GM10248 (cell line): ENCODE data around the gene ZNF76.

ENCODE experiments used
- CTCF ChIA-PET: fragments of 300-600 bp; sonication (Branson Sonifier 250); formaldehyde crosslinking; extraction: SDS; loops from one replicate; lab custom pipeline; 2021; ENCODE audit warnings: antibody characterized with exemption; lab: Yijun Ruan, JAX
- POLR2A ChIA-PET: fragments of 350-650 bp; sonication (Branson Sonifier 250); formaldehyde crosslinking; extraction: SDS; loops from one replicate; lab custom pipeline; 2020; ENCODE audit warnings: antibody characterized with exemption; lab: Yijun Ruan, JAX
- DNase-seq: peaks from one replicate; pipeline ENCODE4 v3.0.0; 2012; ENCODE audit errors: extremely low spot score
- TF ChIP-seq, protein P1 (sequence below): IDR thresholded peaks from 2 replicates; pipeline ENCODE4 v1.5.1; 2012; ENCODE audit warnings: mild to moderate bottlenecking, low read depth; ENCODE audit errors: extremely low read depth, missing control alignments, control extremely low read depth

Gene ZNF76

GRCh38 chr6:35216412-35216732 lies 43.2 kb upstream of the ZNF76 start:
- DNase-seq: no peak
- ChIA-PET POLR2A (no interaction called here), CTCF (interaction anchor here (1.0 to 3.4 kb wide), 3 partner anchors 11 to 77 kb away, joined by 5 to 23 read pairs (median 23); no protein-coding TSS in a partner anchor)
- TF ChIP-seq, protein P1, sequence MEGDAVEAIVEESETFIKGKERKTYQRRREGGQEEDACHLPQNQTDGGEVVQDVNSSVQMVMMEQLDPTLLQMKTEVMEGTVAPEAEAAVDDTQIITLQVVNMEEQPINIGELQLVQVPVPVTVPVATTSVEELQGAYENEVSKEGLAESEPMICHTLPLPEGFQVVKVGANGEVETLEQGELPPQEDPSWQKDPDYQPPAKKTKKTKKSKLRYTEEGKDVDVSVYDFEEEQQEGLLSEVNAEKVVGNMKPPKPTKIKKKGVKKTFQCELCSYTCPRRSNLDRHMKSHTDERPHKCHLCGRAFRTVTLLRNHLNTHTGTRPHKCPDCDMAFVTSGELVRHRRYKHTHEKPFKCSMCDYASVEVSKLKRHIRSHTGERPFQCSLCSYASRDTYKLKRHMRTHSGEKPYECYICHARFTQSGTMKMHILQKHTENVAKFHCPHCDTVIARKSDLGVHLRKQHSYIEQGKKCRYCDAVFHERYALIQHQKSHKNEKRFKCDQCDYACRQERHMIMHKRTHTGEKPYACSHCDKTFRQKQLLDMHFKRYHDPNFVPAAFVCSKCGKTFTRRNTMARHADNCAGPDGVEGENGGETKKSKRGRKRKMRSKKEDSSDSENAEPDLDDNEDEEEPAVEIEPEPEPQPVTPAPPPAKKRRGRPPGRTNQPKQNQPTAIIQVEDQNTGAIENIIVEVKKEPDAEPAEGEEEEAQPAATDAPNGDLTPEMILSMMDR: no peak

DNA sequence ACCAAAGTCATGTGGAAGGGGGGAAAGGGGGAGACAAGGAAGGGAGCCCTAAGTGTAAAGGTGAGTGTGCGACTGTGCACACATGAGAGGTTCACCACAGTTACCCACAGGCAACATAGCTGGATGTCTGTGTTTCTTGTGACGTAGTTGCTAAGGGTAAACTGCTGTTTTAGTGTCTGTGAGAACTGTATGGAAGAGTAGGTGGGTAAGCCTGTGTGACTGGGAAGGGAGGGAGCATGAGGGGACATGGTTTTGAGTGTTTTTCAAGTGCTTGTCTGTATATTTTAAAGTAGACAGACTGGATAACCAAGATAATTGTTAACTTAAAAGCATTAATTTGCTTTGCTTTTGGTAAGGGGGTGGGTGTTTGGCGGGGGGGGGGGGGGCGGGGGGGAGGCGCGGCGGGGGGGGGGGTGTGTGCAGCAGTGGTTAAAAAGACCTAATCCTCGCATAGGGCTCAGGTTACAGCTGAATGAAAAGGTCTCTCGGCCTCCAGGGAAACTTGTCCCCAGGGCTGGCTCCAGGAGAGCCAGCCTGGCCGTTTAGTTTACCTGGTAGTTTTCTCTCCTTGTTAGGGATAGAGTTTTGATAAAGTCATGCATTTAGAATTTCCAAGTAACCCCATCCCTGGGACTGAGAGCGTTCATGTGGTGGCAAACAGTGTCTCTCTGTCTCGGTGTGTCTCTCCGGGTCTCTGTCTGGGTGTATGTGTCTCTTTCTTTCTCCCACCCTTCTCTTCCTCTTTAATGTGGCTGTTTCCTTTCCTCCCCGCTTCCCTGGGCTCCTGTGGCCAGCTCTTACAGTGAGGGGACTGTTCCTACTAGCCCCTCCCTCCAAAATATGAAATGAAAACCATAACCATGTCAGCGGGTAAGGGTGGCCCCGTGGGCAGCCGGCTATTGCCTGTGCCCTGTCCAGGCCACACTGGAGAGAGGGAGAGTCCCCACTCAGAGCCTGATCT lies 42.4 kb upstream of the ZNF76 start:
- CTCF ChIA-PET: interaction anchor here (3.4 to 5.1 kb wide), 3 partner anchors 11 to 23 kb away, joined by 23 to 43 read pairs (median 23); no protein-coding TSS in a partner anchor
- POLR2A ChIA-PET: no interaction called here
- no peak for DNase-seq
- TF ChIP-seq, protein P1: no peak

DNA sequence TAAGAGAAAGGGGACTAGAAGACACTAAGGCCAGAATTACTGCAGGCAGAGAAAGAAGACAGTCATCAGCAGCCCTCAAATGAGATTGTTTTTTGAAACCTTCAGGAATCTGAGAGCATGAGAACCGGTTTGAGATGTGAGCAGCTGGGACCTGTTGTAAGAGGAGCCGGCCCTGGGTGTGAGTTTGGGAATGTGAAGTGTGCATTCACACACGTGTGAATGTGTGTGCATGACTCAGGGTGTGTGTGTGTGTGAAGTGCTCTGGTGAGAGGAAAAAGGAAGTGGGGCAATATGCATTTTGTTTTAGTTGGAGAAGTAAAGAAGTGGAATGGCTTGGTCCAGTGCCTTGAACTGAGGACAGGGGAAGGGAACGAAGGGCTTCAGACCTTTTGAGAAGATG lies 41.5 kb upstream of the ZNF76 start:
- TF ChIP-seq, protein P1: no peak
- ChIA-PET POLR2A (no interaction called here), CTCF (interaction anchor here (5.1 to 7.1 kb wide), 2 partner anchors 11 to 22 kb away, joined by 43 read pairs; no protein-coding TSS in a partner anchor)
- DNase-seq: no peak

DNA sequence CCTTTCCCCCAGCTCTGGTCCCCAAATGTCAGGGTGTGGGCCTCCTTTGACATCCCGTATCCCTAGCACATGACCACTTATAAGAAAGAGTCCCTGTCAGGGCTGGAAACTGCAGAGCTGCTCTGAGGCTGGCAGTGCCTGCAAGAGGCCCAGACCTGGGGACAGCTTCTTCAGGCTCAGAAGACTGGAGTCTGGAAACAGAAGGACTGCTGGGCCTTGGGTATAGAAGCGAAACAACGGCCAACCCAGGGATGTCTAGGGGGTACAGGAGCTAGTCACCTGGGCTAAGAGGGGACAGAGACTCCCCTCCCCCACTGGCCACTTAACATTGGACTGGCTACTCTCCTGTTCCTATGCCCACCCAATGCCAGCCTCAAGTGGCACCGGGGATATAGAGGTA lies 41.1 kb upstream of the ZNF76 start:
- no peak for DNase-seq
- POLR2A ChIA-PET: no interaction called here
- CTCF ChIA-PET: interaction anchor here (5.1 to 7.1 kb wide), 2 partner anchors 12 to 21 kb away, joined by 43 read pairs; no protein-coding TSS in a partner anchor
- TF ChIP-seq, protein P1: no peak

DNA sequence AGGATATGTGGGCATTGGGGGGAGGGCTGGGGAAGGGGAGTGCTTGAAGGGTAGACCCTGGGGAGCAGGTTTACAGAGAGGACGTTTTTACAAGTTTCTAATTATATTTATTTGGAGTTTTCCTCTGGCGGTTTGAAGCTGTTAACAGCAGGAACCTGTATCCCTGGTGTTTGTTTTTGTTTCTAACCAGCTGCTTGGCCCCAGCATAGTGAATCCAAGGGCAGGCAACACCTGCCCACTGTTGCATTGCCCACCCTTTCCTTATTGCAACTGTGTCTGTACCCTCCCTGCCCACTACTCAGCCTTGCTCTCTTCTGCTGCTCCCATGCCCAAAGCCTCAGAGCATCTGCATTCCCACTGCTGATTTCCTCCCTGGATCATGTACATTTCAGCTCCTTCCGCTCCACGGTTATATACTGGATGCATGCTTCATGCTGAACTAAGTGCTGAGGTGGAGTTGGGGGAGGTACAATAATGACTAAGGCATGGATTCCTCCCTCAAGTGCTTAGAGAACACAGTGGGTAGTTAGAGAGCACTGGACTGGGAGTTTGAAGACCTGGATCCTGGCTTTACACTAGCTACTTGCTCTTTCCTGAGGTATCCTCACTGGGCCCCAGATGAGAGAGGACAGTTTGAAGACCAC lies 39.7 kb upstream of the ZNF76 start:
- POLR2A ChIA-PET: no interaction called here
- TF ChIP-seq, protein P1: no peak
- DNase-seq: no peak
- CTCF ChIA-PET: interaction anchor here (0.9 to 7.1 kb wide), 4 partner anchors 11 to 21 kb away, joined by 3 to 43 read pairs (median 29); no protein-coding TSS in a partner anchor

DNA sequence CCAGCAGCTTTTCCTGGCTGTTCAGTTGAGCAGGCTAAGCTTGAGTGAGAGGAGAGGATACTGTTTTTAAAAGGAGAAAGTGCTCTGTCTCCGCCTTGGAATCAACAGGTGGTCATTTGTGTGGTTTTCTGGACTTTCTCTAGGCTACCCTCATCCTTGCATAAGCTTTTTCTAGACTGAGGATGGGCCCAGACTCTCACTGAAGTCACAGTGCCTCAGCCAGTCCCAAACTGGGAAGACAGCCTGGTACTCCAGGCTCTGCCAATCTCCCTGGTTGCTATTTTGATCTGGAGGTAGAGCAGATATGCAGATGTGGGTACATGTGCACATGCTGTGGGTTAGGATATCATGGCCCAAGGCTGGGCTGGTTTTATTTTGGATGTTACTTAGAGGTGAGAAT lies 38.8 kb upstream of the ZNF76 start:
- no peak for DNase-seq
- TF ChIP-seq, protein P1: no peak
- POLR2A ChIA-PET: no interaction called here
- CTCF ChIA-PET: interaction anchor here (0.9 to 7.1 kb wide), 5 partner anchors 10 to 22 kb away, joined by 3 to 43 read pairs (median 15); no protein-coding TSS in a partner anchor
